Spleen (tissue), 11 donors: ENCODE data around the gene PREB. TPM values are rescaled to one million over a fixed set of nuclear protein-coding genes. Genes with fewer than 3 reads are reported as not detected.

ENCODE experiments used
- DNase-seq: peaks from one replicate; pipeline ENCODE4 v3.0.0-alpha.2; 2020
- H3K27ac ChIP-seq, 8 donors: fragments of 200-600 bp; sonication (generic) in 7 of 8; 1 replicate in 4 of 8; 2 replicates in 4 of 8; pipeline versions ENCODE4 v1.5.0 to v1.8.0; 2016 to 2021; ENCODE audit warnings: inconsistent platforms in 4 of 8, mild to moderate bottlenecking in 4 of 8, moderate library complexity in 1 of 8
- H3K27me3 ChIP-seq, 7 donors: fragments of 200-600 bp; sonication (generic) in 6 of 7; replicated peaks in 1 of 7; 1 replicate in 4 of 7; 2 replicates in 3 of 7; pipeline versions ENCODE4 v1.5.0 to v1.8.0; 2016 to 2021; ENCODE audit warnings: inconsistent platforms in 3 of 7, mild to moderate bottlenecking in 1 of 7
- H3K36me3 ChIP-seq, 6 donors: fragments of 200-600 bp; sonication (generic) in 5 of 6; 1 replicate in 4 of 6; 2 replicates in 2 of 6; pipeline versions ENCODE4 v1.5.0 to v1.8.0; 2016 to 2021; ENCODE audit warnings: inconsistent platforms in 2 of 6
- H3K4me1 ChIP-seq, 6 donors: fragments of 200-600 bp; sonication (generic) in 5 of 6; 1 replicate in 3 of 6; 2 replicates in 3 of 6; pipeline versions ENCODE4 v1.5.0 to v1.8.0; 2016 to 2021; ENCODE audit warnings: inconsistent platforms in 3 of 6
- H3K4me3 ChIP-seq, 8 donors: fragments of 200-600 bp; sonication (generic) in 7 of 8; 1 replicate in 4 of 8; 2 replicates in 4 of 8; pipeline versions ENCODE4 v1.5.0 to v1.8.0; 2016 to 2021; ENCODE audit warnings: inconsistent platforms in 4 of 8, mild to moderate bottlenecking in 4 of 8, moderate library complexity in 2 of 8
- H3K9me3 ChIP-seq, 8 donors: fragments of 200-600 bp; sonication (generic) in 7 of 8; 1 replicate in 4 of 8; 2 replicates in 4 of 8; pipeline versions ENCODE4 v1.5.0 to v1.8.0; 2016 to 2021; ENCODE audit warnings: inconsistent platforms in 4 of 8
- CTCF ChIP-seq, 11 experiments: fragments of 200-600 bp in 7 of 11; fragments of 450-650 bp in 4 of 11; sonication (generic) in 4 of 11; IDR thresholded peaks in 8 of 11; conservative IDR thresholded peaks in 3 of 11; 1 replicate in 7 of 11; 2 replicates in 4 of 11; pipeline versions ENCODE4 v1.4.0 to v1.8.0; 2016 to 2021; ENCODE audit warnings: antibody characterized with exemption in 11 of 11, inconsistent platforms in 4 of 11, mild to moderate bottlenecking in 1 of 11
- POLR2A ChIP-seq, 3 donors: fragments of 450-650 bp; IDR thresholded peaks; one replicate each; pipeline ENCODE4 v1.5.1; 2017; ENCODE audit warnings: antibody characterized with exemption in 3 of 3, mild to moderate bottlenecking in 1 of 3
- POLR2AphosphoS5 ChIP-seq, 3 donors: sonication (generic); formaldehyde crosslinking; IDR thresholded peaks; one replicate each; pipeline ENCODE4 v1.5.1; 2017; ENCODE audit warnings: antibody characterized with exemption in 3 of 3
- WGBS, 5 donors: extraction: QIAGEN DNeasy Blood & Tissue Kit in 3 of 5; methylation state at CpG; one replicate each; pipeline versions ENCODE4 v1.1.5 to v1.1.7; 2013 to 2018; 5-methylcytosine and 5-hydroxymethylcytosine counted together
- intact Hi-C: fragments of 100-400 bp; cut with DNase I; formaldehyde crosslinking; loops from one replicate; pipeline ENCODE4 v1.15.0; 2023; ENCODE audit warnings: low total_unique reads
- polyA plus RNA-seq, 3 donors: library from polyadenylated mRNA; stranded (reverse); fragments of 200-250 nt; gene quantifications; one replicate each; pipeline ENCODE4 v1.2.1, GENCODE V29; 2013
- total RNA-seq, 7 donors: library from RNA; depleted of rRNA in 3 of 7; stranded (reverse); fragments of >200 nt in 3 of 7; fragmentation: NEBNext Ultra II Directional in 4 of 7; extraction: Animal tissue kit (Norgen Biotek cat#: 25700) in 4 of 7; gene quantifications; one replicate each; pipeline versions ENCODE4 v1.1.0 to v1.2.1, GENCODE V29; 2016 to 2021
- donor health status: healthy with polysubstance abuse.
- donor health status: DM: no; HTN: no; CAD: no; lungs with moderate emphysema.
- donor health status: DM: no; HTN: no; CAD: no.
- donor health status: Bipolar disorder and iron deficiency.
- donor health status: healthy.
- donor health status: DM: no; HTN: no; CAD: no.
- donor health status: DM: yes; HTN: yes; CAD: no.

Gene PREB
- total and polyA plus RNA-seq, 10 donors = 42.8 to 75.0 (median 49.0) TPM

- Histone ChIP-seq H3K27ac (peak overlapping the region in 3 of 8 donors; percentile 85 to 97 (median 93)), H3K27me3 (no peaks in the 10 kb centered on the region), H3K4me3 (peak overlapping the region in 2 of 8 donors; percentile 53 to 65), H3K9me3 (no peaks in the 10 kb centered on the region), H3K4me1 (peaks cover 23 to 97% (median 57%) of the 10 kb centered on the region in 6 donors), H3K36me3 (peaks cover 0 to 23% (median 0%) of the 10 kb centered on the region in 6 donors)
- DNase-seq = peak; percentile 80
- WGBS, 5 donors = 83 to 91% (median 90%) methylated on average over 16 to 27 of the region's 27 CpGs
- intact Hi-C loops = no loop called here
- TF ChIP-seq POLR2A (IDR thresholded peaks at IDR 0.05) = no peak
- no peak for TF ChIP-seq CTCF (IDR thresholded peaks at IDR 0.05 in 8 of 11, conservative IDR thresholded peaks at IDR 0.05 in 3 of 11)
- TF ChIP-seq POLR2AphosphoS5 (IDR thresholded peaks at IDR 0.05) = no peak
These were observed 51.5 kb downstream of the PREB start for GRCh38 chr2:27082773-27083409.

GRCh38 chr2:27081984-27082772 lies 52.3 kb downstream of the PREB start:
- Histone ChIP-seq H3K9me3 (no peaks in the 10 kb centered on the region), H3K27me3 (no peaks in the 10 kb centered on the region), H3K4me1 (peaks cover 22 to 98% (median 53%) of the 10 kb centered on the region in 6 donors), H3K27ac (peak overlapping the region in 7 of 8 donors; percentile 81 to 97 (median 85)), H3K4me3 (peak overlapping the region in 4 of 8 donors; percentile 41 to 65 (median 49)), H3K36me3 (peaks cover 0 to 23% (median 0%) of the 10 kb centered on the region in 6 donors)
- peak; percentile 86 for DNase-seq
- WGBS, 5 donors = 81 to 97% (median 91%) methylated on average over 21 to 38 of the region's 38 CpGs
- intact Hi-C loops = no loop called here
- TF ChIP-seq CTCF (IDR thresholded peaks at IDR 0.05 in 8 of 11, conservative IDR thresholded peaks at IDR 0.05 in 3 of 11) = no peak
- TF ChIP-seq POLR2AphosphoS5 (IDR thresholded peaks at IDR 0.05) = peak in 1 of 3 donors; percentile 59
- TF ChIP-seq POLR2A (IDR thresholded peaks at IDR 0.05) = no peak

Other genes starting within 250 kb of the PREB start
- gene MAPRE3, start 164.0 kb downstream of the PREB start, total RNA-seq = 10 to 100 TPM in 6 of 7 donors, 1 to 10 TPM in 1; 10.0 to 17.9 (median 11.9) TPM
- 10 to 100 TPM in 1 of 3 donors, 1 to 10 TPM in 2; 5.2 to 14.0 (median 6.7) TPM for gene MAPRE3, start 164.0 kb downstream of the PREB start, polyA plus RNA-seq
- gene TMEM214, start 101.7 kb downstream of the PREB start, total RNA-seq = 10 to 100 TPM; 56.1 to 93.1 (median 73.0) TPM
- gene TMEM214, start 101.7 kb downstream of the PREB start, polyA plus RNA-seq = 10 to 100 TPM; 22.3 to 48.9 (median 26.8) TPM
- 10 to 100 TPM; 11.6 to 18.6 (median 14.9) TPM for gene AGBL5, start 83.0 kb downstream of the PREB start, total RNA-seq
- 10 to 100 TPM in 1 of 3 donors, 1 to 10 TPM in 2; 7.1 to 10.5 (median 8.0) TPM for gene AGBL5, start 83.0 kb downstream of the PREB start, polyA plus RNA-seq
- gene OST4, start 63.0 kb downstream of the PREB start, total RNA-seq = 100 to 1,000 TPM; 197 to 292 (median 235) TPM
- 100 to 1,000 TPM; 418 to 556 (median 523) TPM for gene OST4, start 63.0 kb downstream of the PREB start, polyA plus RNA-seq
- gene EMILIN1, start 56.0 kb downstream of the PREB start, total RNA-seq = 100 to 1,000 TPM in 6 of 7 donors, 10 to 100 TPM in 1; 62.5 to 152 (median 112) TPM
- gene EMILIN1, start 56.0 kb downstream of the PREB start, polyA plus RNA-seq = 10 to 100 TPM; 18.3 to 71.4 (median 40.7) TPM
- 1 to 10 TPM; 3.3 to 8.3 (median 3.6) TPM for gene KHK, start 47.9 kb downstream of the PREB start, total RNA-seq
- gene KHK, start 47.9 kb downstream of the PREB start, polyA plus RNA-seq = 1 to 10 TPM; 3.3 to 6.4 (median 4.4) TPM
- gene CGREF1, start 15.5 kb downstream of the PREB start, total RNA-seq = under 1 TPM in 4 of 7 donors, not detected in 3; 0.27 to 0.82 (median 0.47) TPM
- under 1 TPM; 0.17 to 0.61 (median 0.42) TPM for gene CGREF1, start 15.5 kb downstream of the PREB start, polyA plus RNA-seq
- 1 to 10 TPM in 1 of 7 donors, under 1 TPM in 5, not detected in 1; 0.38 to 1.6 (median 0.58) TPM for gene ABHD1, start 10.8 kb downstream of the PREB start, total RNA-seq
- under 1 TPM; 0.42 to 0.80 (median 0.71) TPM for gene ABHD1, start 10.8 kb downstream of the PREB start, polyA plus RNA-seq
- gene PRR30, start 4.8 kb upstream of the PREB start, total RNA-seq = not detected
- gene PRR30, start 4.8 kb upstream of the PREB start, polyA plus RNA-seq = not detected
- 10 to 100 TPM in 1 of 7 donors, 1 to 10 TPM in 6; 1.8 to 14.8 (median 3.2) TPM for gene TCF23, start 14.4 kb upstream of the PREB start, total RNA-seq
- gene TCF23, start 14.4 kb upstream of the PREB start, polyA plus RNA-seq = under 1 TPM; 0.27 to 0.93 (median 0.30) TPM
- 100 to 1,000 TPM in 3 of 7 donors, 10 to 100 TPM in 4; 59.2 to 300 (median 92.8) TPM for gene ATRAID, start 77.4 kb upstream of the PREB start, total RNA-seq
- gene ATRAID, start 77.4 kb upstream of the PREB start, polyA plus RNA-seq = 100 to 1,000 TPM in 2 of 3 donors, 10 to 100 TPM in 1; 85.1 to 131 (median 116) TPM
- 10 to 100 TPM; 19.4 to 33.3 (median 23.2) TPM for gene SLC5A6, start 77.6 kb upstream of the PREB start, total RNA-seq
- 10 to 100 TPM; 11.9 to 15.4 (median 15.3) TPM for gene SLC5A6, start 77.6 kb upstream of the PREB start, polyA plus RNA-seq
- 10 to 100 TPM; 20.9 to 38.8 (median 30.3) TPM for gene CAD, start 82.7 kb upstream of the PREB start, total RNA-seq
- 10 to 100 TPM; 10.9 to 18.3 (median 14.2) TPM for gene CAD, start 82.7 kb upstream of the PREB start, polyA plus RNA-seq
- under 1 TPM in 2 of 7 donors, not detected in 5; 0.32 to 0.34 TPM for gene SLC30A3, start 128.4 kb upstream of the PREB start, total RNA-seq
- under 1 TPM; 0.05 to 0.16 (median 0.07) TPM for gene SLC30A3, start 128.4 kb upstream of the PREB start, polyA plus RNA-seq
- not detected for gene DNAJC5G, start 140.8 kb upstream of the PREB start, total RNA-seq
- gene DNAJC5G, start 140.8 kb upstream of the PREB start, polyA plus RNA-seq = not detected
- 1 to 10 TPM in 1 of 7 donors, under 1 TPM in 5, not detected in 1; 0.23 to 3.1 (median 0.48) TPM for gene TRIM54, start 147.8 kb upstream of the PREB start, total RNA-seq
- under 1 TPM; 0.22 to 0.77 (median 0.49) TPM for gene TRIM54, start 147.8 kb upstream of the PREB start, polyA plus RNA-seq
- 1 to 10 TPM; 1.9 to 3.9 (median 2.4) TPM for gene UCN, start 173.8 kb upstream of the PREB start, total RNA-seq
- 1 to 10 TPM; 2.5 to 4.4 (median 3.4) TPM for gene UCN, start 173.8 kb upstream of the PREB start, polyA plus RNA-seq
- gene MPV17, start 188.5 kb upstream of the PREB start, total RNA-seq = 100 to 1,000 TPM in 1 of 7 donors, 10 to 100 TPM in 6; 58.0 to 101 (median 73.9) TPM
- 10 to 100 TPM; 78.8 to 83.1 (median 81.7) TPM for gene MPV17, start 188.5 kb upstream of the PREB start, polyA plus RNA-seq
- 10 to 100 TPM; 56.8 to 73.8 (median 61.9) TPM for gene GTF3C2, start 222.1 kb upstream of the PREB start, total RNA-seq
- 10 to 100 TPM; 27.5 to 39.1 (median 37.1) TPM for gene GTF3C2, start 222.1 kb upstream of the PREB start, polyA plus RNA-seq
- 10 to 100 TPM; 26.5 to 33.9 (median 30.3) TPM for gene EIF2B4, start 235.7 kb upstream of the PREB start, total RNA-seq
- gene EIF2B4, start 235.7 kb upstream of the PREB start, polyA plus RNA-seq = 10 to 100 TPM; 33.4 to 58.1 (median 48.5) TPM
- gene SNX17, start 236.0 kb upstream of the PREB start, total RNA-seq = 100 to 1,000 TPM; 102 to 140 (median 118) TPM
- 100 to 1,000 TPM in 1 of 3 donors, 10 to 100 TPM in 2; 84.9 to 128 (median 86.5) TPM for gene SNX17, start 236.0 kb upstream of the PREB start, polyA plus RNA-seq
- 10 to 100 TPM; 13.6 to 20.2 (median 17.7) TPM for gene ZNF513, start 246.1 kb upstream of the PREB start, total RNA-seq
- gene ZNF513, start 246.1 kb upstream of the PREB start, polyA plus RNA-seq = 10 to 100 TPM; 14.2 to 29.0 (median 26.7) TPM